Left ventricle myocardium inferior (tissue), 1 donor: ENCODE measurements around the gene SMIM1. TPM values are rescaled to one million over a fixed set of nuclear protein-coding genes. Genes with fewer than 3 reads are reported as not detected.

Experiments
- DNase-seq: peaks from one replicate; pipeline ENCODE4 v3.0.0-alpha.2; 2020
- H3K27ac ChIP-seq: fragments of 200-600 bp; replicated peaks from 2 replicates; pipeline ENCODE4 v1.8.0; 2021
- H3K27me3 ChIP-seq: fragments of 200-600 bp; 2 replicates; pipeline ENCODE4 v1.8.0; 2021; ENCODE audit warnings: low read depth
- H3K36me3 ChIP-seq: fragments of 200-600 bp; 2 replicates; pipeline ENCODE4 v1.8.0; 2021
- H3K4me1 ChIP-seq: fragments of 200-600 bp; 2 replicates; pipeline ENCODE4 v1.8.0; 2021
- H3K4me3 ChIP-seq: fragments of 200-600 bp; 2 replicates; pipeline ENCODE4 v1.8.0; 2021; ENCODE audit warnings: mild to moderate bottlenecking, moderate library complexity
- H3K9me3 ChIP-seq: fragments of 200-600 bp; replicated peaks from 2 replicates; pipeline ENCODE4 v1.8.0; 2021
- CTCF ChIP-seq: fragments of 200-600 bp; IDR thresholded peaks from 2 replicates; pipeline ENCODE4 v1.8.0; 2021; ENCODE audit warnings: antibody characterized with exemption, mild to moderate bottlenecking, borderline replicate concordance
- intact Hi-C: fragments of 100-400 bp; cut with micrococcal nuclease; formaldehyde crosslinking; loops from one replicate; pipeline ENCODE4 v1.11.0; 2022
- total RNA-seq: library from RNA; stranded (reverse); fragmentation: NEBNext Ultra II Directional; extraction: Animal tissue kit (Norgen Biotek cat#: 25700); gene quantifications from one replicate; pipeline ENCODE4 v1.2.1, GENCODE V29; 2021
- donor health status: DM: no; HTN: yes; CAD: no; lungs with severe emphysema.

Gene SMIM1
- total RNA-seq, 1 donor from 2014 or later = 13.9 TPM

- H3K36me3 ChIP-seq = peaks cover 14% of the 10 kb centered on the region
- no peaks in the 10 kb centered on the region for H3K9me3 ChIP-seq
- DNase-seq = no peak
- intact Hi-C loops = no loop called here
- peak overlapping the region; percentile 19 for H3K27ac ChIP-seq
- H3K4me1 ChIP-seq = peaks cover 59% of the 10 kb centered on the region
- peaks cover 15% of the 10 kb centered on the region for H3K27me3 ChIP-seq
- TF ChIP-seq CTCF = no peak
- H3K4me3 ChIP-seq = no peak overlapping the region
These were observed 2.5 kb downstream of the SMIM1 start for GRCh38 chr1:3774946-3775489.

- Histone ChIP-seq H3K9me3 (no peaks in the 10 kb centered on the region), H3K4me1 (peaks cover 59% of the 10 kb centered on the region), H3K27me3 (peaks cover 9% of the 10 kb centered on the region), H3K36me3 (peaks cover 21% of the 10 kb centered on the region), H3K4me3 (no peak overlapping the region), H3K27ac (peak overlapping the region; percentile 19)
- intact Hi-C loops = no loop called here
- DNase-seq = peak; percentile 57
- no peak for TF ChIP-seq CTCF
These were observed 3.1 kb downstream of the SMIM1 start for GRCh38 chr1:3775490-3776230.

GRCh38 chr1:3776231-3776961 is 3.8 kb downstream of the SMIM1 start:
- Histone ChIP-seq H3K4me3 (no peak overlapping the region), H3K27me3 (peaks cover 7% of the 10 kb centered on the region), H3K27ac (no peak overlapping the region), H3K9me3 (no peaks in the 10 kb centered on the region), H3K36me3 (peaks cover 28% of the 10 kb centered on the region), H3K4me1 (peaks cover 53% of the 10 kb centered on the region)
- intact Hi-C loops = no loop called here
- no peak for TF ChIP-seq CTCF
- DNase-seq = no peak

GRCh38 chr1:3777078-3777547 is 4.6 kb downstream of the SMIM1 start:
- DNase-seq = no peak
- intact Hi-C loops = no loop called here
- H3K4me3 ChIP-seq = no peak overlapping the region
- H3K27ac ChIP-seq = no peak overlapping the region
- H3K9me3 ChIP-seq = no peaks in the 10 kb centered on the region
- no peak for TF ChIP-seq CTCF
- peaks cover 7% of the 10 kb centered on the region for H3K27me3 ChIP-seq
- H3K36me3 ChIP-seq = peaks cover 35% of the 10 kb centered on the region
- peaks cover 46% of the 10 kb centered on the region for H3K4me1 ChIP-seq

- Histone ChIP-seq H3K36me3 (peaks cover 43% of the 10 kb centered on the region), H3K27ac (no peak overlapping the region), H3K4me3 (no peak overlapping the region), H3K27me3 (peaks cover 3% of the 10 kb centered on the region), H3K9me3 (no peaks in the 10 kb centered on the region), H3K4me1 (peaks cover 40% of the 10 kb centered on the region)
- intact Hi-C loops = no loop called here
- no peak for DNase-seq
- TF ChIP-seq CTCF = no peak
These were observed 5.4 kb downstream of the SMIM1 start for GRCh38 chr1:3777647-3778589.
